Measurements from ENCODE around the gene CNNM4. TPM values are rescaled to one million over a fixed set of nuclear protein-coding genes. Genes with fewer than 3 reads are reported as not detected.
A peak's percentile ranks its signal among the peaks of the same experiment; 100 is the strongest.

CNNM4 gene
- total and polyA plus RNA-seq, 5 donors, result 10.4 to 24.9 (median 19.3) TPM

DNA sequence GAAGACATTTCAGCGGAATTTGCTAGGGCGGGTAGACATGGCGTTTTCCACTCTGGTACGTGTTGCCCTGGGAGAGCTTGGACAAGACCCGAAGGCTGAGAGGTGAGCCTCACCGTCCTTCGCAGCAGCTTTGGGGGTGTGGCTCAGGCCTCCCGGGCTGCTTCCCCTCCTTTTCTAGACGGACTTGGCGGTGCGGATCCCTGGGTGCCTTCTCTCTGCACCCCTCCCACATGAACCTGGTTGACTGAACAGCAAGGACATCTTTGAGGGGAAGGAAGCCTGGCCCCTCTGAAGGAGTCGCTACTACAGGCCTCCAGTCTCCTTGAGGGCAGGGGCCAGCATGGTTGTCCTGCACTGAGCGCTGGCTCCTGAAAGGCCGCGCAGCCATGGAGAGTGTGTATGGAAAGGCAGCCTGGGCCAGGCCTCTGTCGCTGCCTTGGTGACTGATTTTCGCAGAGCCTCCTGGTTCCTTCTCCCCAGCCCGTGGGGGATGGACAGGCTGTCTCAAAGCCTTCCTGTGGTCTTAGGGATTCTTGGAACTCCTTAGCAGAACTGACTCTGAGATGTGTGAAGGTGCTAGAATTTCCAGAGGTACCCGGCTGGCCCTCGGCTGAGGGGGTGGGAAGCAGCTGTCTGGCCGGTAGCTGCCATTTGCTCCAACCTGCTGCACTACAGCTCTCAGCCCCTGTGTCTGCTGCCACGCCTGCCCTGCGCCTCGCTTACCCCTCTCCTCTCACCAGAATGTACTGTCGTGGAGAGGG lies 9.9 kb downstream of the CNNM4 start:
- DNase-seq, result no peak
- peaks cover 3% of the 10 kb centered on the region for H3K4me1 ChIP-seq (ENCODE audit: control insufficient read depth, insufficient read depth, low read length)
- intact Hi-C loops (cut with DNase I), result no loop called here
- peak in 1 of 2 donors; percentile 13 for ATAC-seq
- H3K27me3 ChIP-seq (ENCODE audit: control insufficient read depth, insufficient read depth), result no peaks in the 10 kb centered on the region
- H3K4me3 ChIP-seq (ENCODE audit: low read length), result no peak overlapping the region
- WGBS, result 85% methylated on average over 25 of the region's 25 CpGs
- peak overlapping the region; percentile 37 for H3K27ac ChIP-seq (ENCODE audit: low read length)
- H3K9me3 ChIP-seq (ENCODE audit: control insufficient read depth, low read length), result no peaks in the 10 kb centered on the region

DNA sequence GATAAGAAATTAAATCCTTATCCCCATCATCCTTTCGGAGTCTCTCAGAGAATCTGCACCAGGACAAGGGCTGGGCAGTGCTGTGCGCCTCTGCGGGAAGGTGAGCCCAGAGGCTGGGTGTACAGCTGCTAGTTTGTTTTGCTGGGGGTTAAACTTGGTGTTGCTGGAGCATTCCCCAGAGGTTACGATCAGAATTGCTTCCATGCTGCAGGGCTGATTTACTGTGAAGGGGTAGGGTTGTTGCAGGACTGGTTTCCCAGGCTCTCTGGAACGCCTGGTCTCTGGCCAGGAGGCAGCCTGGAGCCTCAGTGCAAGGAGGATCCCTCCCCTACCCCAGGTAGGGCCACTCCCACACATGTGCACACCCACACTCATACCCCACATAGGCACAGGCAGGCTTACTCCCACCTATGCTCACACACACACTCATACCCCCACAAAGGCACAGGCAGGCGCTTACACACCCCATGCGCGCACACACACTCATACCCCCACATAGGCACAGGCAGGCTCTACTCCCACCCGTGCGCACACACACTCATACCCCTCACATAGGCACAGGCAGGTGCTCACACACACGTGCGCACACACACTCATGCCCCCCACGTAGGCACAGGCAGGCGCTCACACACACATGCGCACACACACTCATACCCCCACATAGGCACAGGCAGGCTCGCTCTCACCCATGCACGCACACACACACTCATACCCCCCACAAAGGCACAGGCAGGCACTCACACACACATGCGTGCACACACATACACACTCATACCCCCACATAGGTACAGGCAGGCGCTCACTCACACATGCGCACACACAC lies 11.3 kb downstream of the CNNM4 start:
- ATAC-seq, result no peak
- intact Hi-C loops (cut with DNase I), result no loop called here
- Histone ChIP-seq H3K4me3 (ENCODE audit: low read length) (no peak overlapping the region), H3K9me3 (ENCODE audit: control insufficient read depth, low read length) (no peaks in the 10 kb centered on the region), H3K27me3 (ENCODE audit: control insufficient read depth, insufficient read depth) (no peaks in the 10 kb centered on the region), H3K4me1 (ENCODE audit: control insufficient read depth, insufficient read depth, low read length) (peaks cover 3% of the 10 kb centered on the region), H3K27ac (ENCODE audit: low read length) (no peak overlapping the region)
- WGBS, result 95% methylated on average over 20 of the region's 20 CpGs
- DNase-seq, result no peak

DNA sequence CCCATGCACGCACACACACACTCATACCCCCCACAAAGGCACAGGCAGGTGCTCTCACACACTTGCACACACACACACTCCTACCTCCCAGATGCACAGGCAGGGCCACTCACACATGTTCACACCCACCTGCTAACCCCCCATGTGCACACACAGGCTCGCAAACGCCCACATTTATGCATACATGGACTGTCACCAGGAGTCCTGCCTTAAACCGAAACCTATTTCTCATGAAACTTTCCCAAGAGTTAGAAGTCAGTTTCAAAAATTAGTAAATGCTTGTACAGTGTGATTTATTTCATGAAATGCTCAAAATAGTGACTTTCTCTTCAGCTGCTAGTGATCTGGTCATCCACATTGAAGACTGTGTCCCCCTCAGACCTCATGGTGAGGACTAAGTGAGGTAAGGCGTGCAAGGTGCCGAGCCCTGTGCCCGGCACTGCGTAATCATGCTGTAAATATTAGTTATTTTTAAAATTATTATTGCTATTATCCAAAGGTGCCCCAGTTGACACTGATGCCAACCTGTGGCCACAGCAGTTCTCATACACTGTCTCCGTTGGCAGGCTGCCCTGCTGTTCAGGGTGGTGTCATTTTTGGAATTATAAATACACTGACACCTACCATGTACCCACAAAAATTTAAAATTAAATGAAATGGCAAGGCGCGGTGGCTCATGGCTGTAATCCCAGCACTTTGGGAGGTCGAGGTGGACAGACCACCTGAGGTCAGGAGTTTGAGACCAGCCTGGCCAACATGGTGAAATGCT lies 12.4 kb downstream of the CNNM4 start:
- intact Hi-C loops (cut with DNase I), result no loop called here
- peak in 1 of 3 donors; percentile 78 for DNase-seq

DNA sequence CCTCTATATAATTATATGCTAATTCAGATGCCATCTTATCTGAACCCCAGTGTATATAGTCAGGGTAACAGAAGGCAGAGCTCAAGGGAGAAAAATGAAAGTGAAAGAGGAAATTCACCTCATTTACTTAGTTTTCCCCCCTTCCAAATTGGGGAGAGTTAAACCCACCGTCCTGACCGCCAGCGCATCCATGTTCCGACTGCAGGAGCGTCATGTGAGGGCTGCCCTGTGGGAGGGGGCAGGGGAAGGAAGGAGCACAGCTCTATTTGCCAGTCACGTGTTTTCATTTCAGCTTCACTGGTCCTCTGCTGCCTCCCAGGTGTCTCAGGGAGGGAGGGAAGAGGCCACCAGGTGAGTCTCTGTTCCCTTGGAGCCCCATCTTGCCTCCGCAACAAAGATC lies 13.2 kb downstream of the CNNM4 start:
- Histone ChIP-seq H3K9me3 (ENCODE audit: control insufficient read depth, low read length) (no peaks in the 10 kb centered on the region), H3K4me3 (ENCODE audit: low read length) (no peak overlapping the region), H3K27ac (ENCODE audit: low read length) (no peak overlapping the region), H3K4me1 (ENCODE audit: control insufficient read depth, insufficient read depth, low read length) (peaks cover 3% of the 10 kb centered on the region), H3K27me3 (ENCODE audit: control insufficient read depth, insufficient read depth) (no peaks in the 10 kb centered on the region)
- 76% methylated on average over 7 of the region's 7 CpGs for WGBS
- ATAC-seq (no peak), DNase-seq (no peak)
- intact Hi-C loops (cut with DNase I), result no loop called here

More for the DNA sequence above, 12.4 kb downstream of the CNNM4 start:
- Histone ChIP-seq H3K27me3 (ENCODE audit: control insufficient read depth, insufficient read depth) (no peaks in the 10 kb centered on the region), H3K9me3 (ENCODE audit: control insufficient read depth, low read length) (no peaks in the 10 kb centered on the region), H3K4me3 (ENCODE audit: low read length) (no peak overlapping the region), H3K27ac (ENCODE audit: low read length) (no peak overlapping the region), H3K4me1 (ENCODE audit: control insufficient read depth, insufficient read depth, low read length) (peaks cover 3% of the 10 kb centered on the region)
- 82% methylated on average over 12 of the region's 12 CpGs for WGBS
- no peak for ATAC-seq

DNA sequence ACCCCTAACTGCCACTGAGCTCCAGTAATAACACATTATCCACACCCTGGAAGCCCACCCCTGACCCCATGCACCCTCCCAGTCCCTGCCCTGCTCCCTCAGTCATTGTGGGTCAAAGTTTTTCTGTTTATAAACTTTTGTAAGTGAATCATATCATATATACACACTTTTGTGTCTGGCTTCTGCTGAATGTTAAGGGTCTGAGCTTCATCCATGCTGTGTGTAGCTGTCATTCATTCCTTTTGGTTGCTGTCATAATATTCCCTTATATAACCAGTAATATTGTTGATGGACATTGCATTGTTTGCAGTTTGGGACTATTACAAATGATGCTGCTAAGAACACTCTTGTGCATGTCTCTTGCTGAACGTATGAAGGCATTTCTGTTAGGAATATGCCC lies 14.5 kb downstream of the CNNM4 start:
- intact Hi-C loops (cut with DNase I), result no loop called here

GRCh38 chr2:96783388-96783787 lies 22.7 kb downstream of the CNNM4 start:
- 71% methylated on average over 4 of the region's 4 CpGs for WGBS

More for the DNA sequence above, 14.5 kb downstream of the CNNM4 start:
- DNase-seq (no peak), ATAC-seq (no peak)
- H3K9me3 ChIP-seq (ENCODE audit: control insufficient read depth, low read length), result no peaks in the 10 kb centered on the region
- H3K4me1 ChIP-seq (ENCODE audit: control insufficient read depth, insufficient read depth, low read length), result no peaks in the 10 kb centered on the region
- H3K4me3 ChIP-seq (ENCODE audit: low read length), result no peak overlapping the region
- 38% methylated on average over 1 of the region's 1 CpG for WGBS
- no peak overlapping the region for H3K27ac ChIP-seq (ENCODE audit: low read length)
- no peaks in the 10 kb centered on the region for H3K27me3 ChIP-seq (ENCODE audit: control insufficient read depth, insufficient read depth)

GRCh38 chr2:96787411-96787810 lies 26.7 kb downstream of the CNNM4 start:
- Histone ChIP-seq H3K4me3 (ENCODE audit: low read length) (no peak overlapping the region), H3K27me3 (ENCODE audit: control insufficient read depth, insufficient read depth) (no peaks in the 10 kb centered on the region), H3K27ac (ENCODE audit: low read length) (no peak overlapping the region), H3K9me3 (ENCODE audit: control insufficient read depth, low read length) (no peaks in the 10 kb centered on the region), H3K4me1 (ENCODE audit: control insufficient read depth, insufficient read depth, low read length) (no peaks in the 10 kb centered on the region)
- 95% methylated on average over 3 of the region's 3 CpGs for WGBS
- ATAC-seq, result no peak
- DNase-seq, result no peak
- intact Hi-C loops (cut with DNase I), result no loop called here

More at GRCh38 chr2:96783388-96783787, 22.7 kb downstream of the CNNM4 start:
- no peak overlapping the region for H3K27ac ChIP-seq (ENCODE audit: low read length)
- no peak for DNase-seq
- H3K4me1 ChIP-seq (ENCODE audit: control insufficient read depth, insufficient read depth, low read length), result no peaks in the 10 kb centered on the region
- H3K4me3 ChIP-seq (ENCODE audit: low read length), result no peak overlapping the region
- intact Hi-C loops (cut with DNase I), result no loop called here
- H3K9me3 ChIP-seq (ENCODE audit: control insufficient read depth, low read length), result no peaks in the 10 kb centered on the region
- no peak for ATAC-seq
- H3K27me3 ChIP-seq (ENCODE audit: control insufficient read depth, insufficient read depth), result no peaks in the 10 kb centered on the region

- intact Hi-C loops (cut with DNase I), result no loop called here
- no peaks in the 10 kb centered on the region for H3K27me3 ChIP-seq (ENCODE audit: control insufficient read depth, insufficient read depth)
- no peaks in the 10 kb centered on the region for H3K9me3 ChIP-seq (ENCODE audit: control insufficient read depth, low read length)
- peak; percentile 85 to 90 for ATAC-seq
- H3K4me1 ChIP-seq (ENCODE audit: control insufficient read depth, insufficient read depth, low read length), result no peaks in the 10 kb centered on the region
- 63% methylated on average over 17 of the region's 17 CpGs for WGBS
- DNase-seq, result peak; percentile 57 to 79 (median 79)
- no peak overlapping the region for H3K4me3 ChIP-seq (ENCODE audit: low read length)
- peak overlapping the region; percentile 93 for H3K27ac ChIP-seq (ENCODE audit: low read length)
Measured at GRCh38 chr2:96788442-96789244, 27.9 kb downstream of the CNNM4 start.

DNA sequence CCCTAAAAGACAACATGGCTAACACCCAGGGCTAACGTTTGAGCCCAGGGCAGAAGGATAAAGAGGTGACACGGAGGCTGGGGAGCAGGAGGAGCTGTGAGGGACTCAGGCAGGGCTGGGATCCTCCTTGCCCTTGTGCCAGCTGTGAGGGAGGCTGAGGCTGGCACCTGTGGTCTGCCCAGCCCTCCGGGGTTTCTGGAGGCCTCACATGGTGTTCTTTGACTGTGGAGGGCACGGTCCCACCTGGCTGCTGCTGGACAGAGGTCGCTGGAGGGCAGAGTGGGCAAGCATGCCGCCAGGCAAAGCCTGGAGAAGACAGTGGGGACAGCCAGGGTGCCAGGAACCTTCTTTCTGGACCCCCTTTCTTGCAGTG lies 28.5 kb downstream of the CNNM4 start:
- Histone ChIP-seq H3K9me3 (ENCODE audit: control insufficient read depth, low read length) (no peaks in the 10 kb centered on the region), H3K27me3 (ENCODE audit: control insufficient read depth, insufficient read depth) (no peaks in the 10 kb centered on the region), H3K27ac (ENCODE audit: low read length) (peak overlapping the region; percentile 84), H3K4me3 (ENCODE audit: low read length) (no peak overlapping the region), H3K4me1 (ENCODE audit: control insufficient read depth, insufficient read depth, low read length) (no peaks in the 10 kb centered on the region)
- intact Hi-C loops (cut with DNase I), result no loop called here
- DNase-seq (no peak), ATAC-seq (peak in 1 of 2 donors; percentile 3)
- 73% methylated on average over 6 of the region's 6 CpGs for WGBS
